Neural cell (in vitro differentiated cells): ENCODE measurements around the gene LRMDA. TPM values are rescaled to one million over a fixed set of nuclear protein-coding genes. Genes with fewer than 3 reads are reported as not detected.
A peak's percentile ranks its signal among the peaks of the same experiment; 100 is the strongest.

ENCODE experiments used
- H2AFZ ChIP-seq: fragments of 200-600, 300-800 bp; sonication (generic), shearing (Covaris generic); 2 replicates; pipeline ENCODE4 v1.6.0; 2014; ENCODE audit warnings: low read depth, mild to moderate bottlenecking, antibody characterized with exemption, low read length, moderate library complexity
- H3F3A ChIP-seq: fragments of 200-600 bp; shearing (Covaris generic); 2 replicates; pipeline ENCODE4 v1.6.1; 2016; ENCODE audit warnings: mild to moderate bottlenecking, moderate library complexity, mixed read lengths, antibody characterized with exemption, low read length; ENCODE audit not compliant: insufficient read depth, poor library complexity, severe bottlenecking
- H3K27ac ChIP-seq: fragments of 200-600, 300-800 bp; sonication (generic), shearing (Covaris generic); 2 replicates; pipeline ENCODE4 v1.5.1; 2014; ENCODE audit warnings: mild to moderate bottlenecking, low read length, moderate library complexity
- H3K27me3 ChIP-seq: fragments of 300-800, 200-600 bp; sonication (generic), shearing (Covaris generic); 2 replicates; pipeline ENCODE4 v1.6.0; 2014; ENCODE audit warnings: mild to moderate bottlenecking, low read depth, low read length, moderate library complexity; ENCODE audit not compliant: insufficient read depth
- H3K36me3 ChIP-seq: fragments of 300-800, 200-600 bp; sonication (generic), shearing (Covaris generic); 2 replicates; pipeline ENCODE4 v1.5.1; 2014; ENCODE audit warnings: mild to moderate bottlenecking, antibody characterized with exemption, low read length, moderate library complexity; ENCODE audit not compliant: insufficient read depth
- H3K4me2 ChIP-seq: fragments of 300-800, 200-600 bp; sonication (generic), shearing (Covaris generic); 2 replicates; pipeline ENCODE4 v1.6.0; 2014; ENCODE audit warnings: mild to moderate bottlenecking, low read length
- H3K4me3 ChIP-seq: fragments of 300-800, 200-600 bp; sonication (generic), shearing (Covaris generic); 2 replicates; pipeline ENCODE4 v1.5.1; 2014; ENCODE audit warnings: mild to moderate bottlenecking, low read length, moderate library complexity
- H3K79me2 ChIP-seq: fragments of 200-600 bp; shearing (Covaris generic); replicated peaks from 2 replicates; pipeline ENCODE4 v1.6.0; 2014; ENCODE audit warnings: mild to moderate bottlenecking, low read length, moderate library complexity; ENCODE audit not compliant: insufficient read depth
- H3K9ac ChIP-seq: fragments of 300-800, 200-600 bp; sonication (generic), shearing (Covaris generic); 2 replicates; pipeline ENCODE4 v1.6.1; 2016; ENCODE audit warnings: mild to moderate bottlenecking, low read length, mixed read lengths
- H3K9me2 ChIP-seq: fragments of 200-600 bp; shearing (Covaris generic); 2 replicates; pipeline ENCODE4 v1.6.1; 2016; ENCODE audit warnings: mild to moderate bottlenecking, low read length, mixed read lengths; ENCODE audit not compliant: insufficient read depth
- H3K9me3 ChIP-seq: fragments of 200-600, 300-800 bp; sonication (generic), shearing (Covaris generic); 2 replicates; pipeline ENCODE4 v1.6.1; 2016; ENCODE audit warnings: mild to moderate bottlenecking, mixed run types, low read length, moderate library complexity, mixed read lengths
- H4K20me1 ChIP-seq: fragments of 200-600 bp; shearing (Covaris generic); 2 replicates; pipeline ENCODE4 v1.6.1; 2016; ENCODE audit warnings: mild to moderate bottlenecking, mixed run types; ENCODE audit not compliant: insufficient read depth
- CTCF ChIP-seq: fragments of 450-650 bp; IDR thresholded peaks from 2 replicates; pipeline ENCODE4 v1.5.1; 2014; ENCODE audit warnings: antibody characterized with exemption, mild to moderate bottlenecking, moderate library complexity; ENCODE audit not compliant: poor library complexity, severe bottlenecking
- EP300 ChIP-seq: fragments of 450-650 bp; conservative IDR thresholded peaks from 2 replicates; pipeline ENCODE4 v1.6.1; 2014; ENCODE audit warnings: antibody characterized with exemption, mild to moderate bottlenecking, moderate library complexity; ENCODE audit not compliant: poor library complexity, severe bottlenecking
- EZH2 ChIP-seq: fragments of 200-600, 300-800 bp; shearing (Covaris generic), sonication (generic); IDR thresholded peaks from 2 replicates; pipeline ENCODE4 v1.6.1; 2014; ENCODE audit warnings: antibody characterized with exemption, low read length, borderline replicate concordance, mild to moderate bottlenecking; ENCODE audit not compliant: insufficient read depth, poor library complexity, severe bottlenecking
- MXI1 ChIP-seq: fragments of 450-650 bp; conservative IDR thresholded peaks from 2 replicates; pipeline ENCODE4 v1.6.1; 2014; ENCODE audit warnings: antibody characterized with exemption, mild to moderate bottlenecking; ENCODE audit not compliant: poor library complexity, severe bottlenecking
- POLR2AphosphoS5 ChIP-seq: IDR thresholded peaks from 2 replicates; pipeline ENCODE4 v1.6.1; 2012
- RAD21 ChIP-seq: fragments of 450-650 bp; conservative IDR thresholded peaks from 2 replicates; pipeline ENCODE4 v1.6.1; 2014; ENCODE audit warnings: antibody characterized with exemption, mild to moderate bottlenecking, moderate library complexity
- REST ChIP-seq: IDR thresholded peaks from 2 replicates; pipeline ENCODE4 v1.6.1; 2012; ENCODE audit warnings: borderline replicate concordance
- SMC3 ChIP-seq: fragments of 450-650 bp; conservative IDR thresholded peaks from 2 replicates; pipeline ENCODE4 v1.6.1; 2014; ENCODE audit warnings: antibody characterized with exemption, mild to moderate bottlenecking, moderate library complexity; ENCODE audit not compliant: poor library complexity
- TAF1 ChIP-seq: IDR thresholded peaks from 2 replicates; pipeline ENCODE4 v1.6.1; 2012; ENCODE audit warnings: low read depth
- polyA plus RNA-seq: library from polyadenylated mRNA; depleted of rRNA; stranded (reverse); fragments of >200 nt; gene quantifications from 2 replicates; pipeline ENCODE4 v1.2.3, GENCODE V29; 2014

The LRMDA gene
- polyA plus RNA-seq, 1 donor from 2014 or later = 5.6 TPM

GRCh38 chr10:75414527-75414926, 16.9 kb upstream of the LRMDA start:
- TF ChIP-seq EZH2 = no peak
- TF ChIP-seq MXI1 = no peak
- no peak for TF ChIP-seq EP300
- H3K27ac ChIP-seq = no peak overlapping the region
- no peaks in the 10 kb centered on the region for H3K9me2 ChIP-seq
- H2AFZ ChIP-seq = no peak overlapping the region
- H3K9ac ChIP-seq = no peak overlapping the region
- H3K79me2 ChIP-seq = peaks cover 8% of the 10 kb centered on the region
- H3K36me3 ChIP-seq = no peaks in the 10 kb centered on the region
- H3K4me3 ChIP-seq = no peak overlapping the region
- H3K9me3 ChIP-seq = no peaks in the 10 kb centered on the region
- peaks cover 11% of the 10 kb centered on the region for H3K27me3 ChIP-seq
- no peaks in the 10 kb centered on the region for H4K20me1 ChIP-seq
- H3K4me2 ChIP-seq = no peak overlapping the region
- H3F3A ChIP-seq = no peaks in the 10 kb centered on the region

- Histone ChIP-seq H3K27me3 (no peaks in the 10 kb centered on the region), H3K4me2 (no peak overlapping the region), H3K9ac (no peak overlapping the region), H3K79me2 (no peaks in the 10 kb centered on the region), H4K20me1 (no peaks in the 10 kb centered on the region), H3K9me2 (no peaks in the 10 kb centered on the region), H3K4me3 (no peak overlapping the region), H3K9me3 (no peaks in the 10 kb centered on the region), H3F3A (no peaks in the 10 kb centered on the region), H3K27ac (no peak overlapping the region), H3K36me3 (no peaks in the 10 kb centered on the region), H2AFZ (no peak overlapping the region)
- TF ChIP-seq RAD21 (no peak), SMC3 (no peak), POLR2AphosphoS5 (peak; percentile 13)
Measured at GRCh38 chr10:75417522-75417927, 13.9 kb upstream of the LRMDA start.

- no peaks in the 10 kb centered on the region for H3K9me3 ChIP-seq
- H4K20me1 ChIP-seq = no peaks in the 10 kb centered on the region
- H3K27ac ChIP-seq = no peak overlapping the region
- H3K27me3 ChIP-seq = no peaks in the 10 kb centered on the region
- H3K9ac ChIP-seq = no peak overlapping the region
- no peak overlapping the region for H3K4me2 ChIP-seq
- H3F3A ChIP-seq = no peaks in the 10 kb centered on the region
- H3K36me3 ChIP-seq = no peaks in the 10 kb centered on the region
- no peak overlapping the region for H2AFZ ChIP-seq
- no peaks in the 10 kb centered on the region for H3K9me2 ChIP-seq
- no peak overlapping the region for H3K4me3 ChIP-seq
- H3K79me2 ChIP-seq = no peaks in the 10 kb centered on the region
- TF ChIP-seq TAF1 (no peak), RAD21 (no peak), EP300 (no peak), SMC3 (no peak), EZH2 (no peak)
Measured at GRCh38 chr10:75418293-75418692, 13.1 kb upstream of the LRMDA start.

GRCh38 chr10:75418712-75419111, 12.7 kb upstream of the LRMDA start:
- Histone ChIP-seq H3K4me3 (no peak overlapping the region), H3K27me3 (no peaks in the 10 kb centered on the region), H3F3A (no peaks in the 10 kb centered on the region), H3K9me2 (no peaks in the 10 kb centered on the region), H2AFZ (no peak overlapping the region), H3K9ac (no peak overlapping the region), H3K79me2 (no peaks in the 10 kb centered on the region), H3K9me3 (no peaks in the 10 kb centered on the region), H3K36me3 (no peaks in the 10 kb centered on the region), H3K4me2 (no peak overlapping the region), H4K20me1 (no peaks in the 10 kb centered on the region), H3K27ac (no peak overlapping the region)
- TF ChIP-seq EZH2 (no peak), REST (no peak), EP300 (no peak), MXI1 (no peak), CTCF (no peak), POLR2AphosphoS5 (no peak), TAF1 (no peak), RAD21 (no peak), SMC3 (no peak)
